Sigmoid colon (tissue), 7 donors: ENCODE data around the gene ACVR1. TPM values are rescaled to one million over a fixed set of nuclear protein-coding genes. Genes with fewer than 3 reads are reported as not detected.
A peak's percentile ranks its signal among the peaks of the same experiment; 100 is the strongest.

Experiments
- DNase-seq: peaks from one replicate; pipeline ENCODE4 v3.0.0-alpha.2; 2019
- H3K27ac ChIP-seq, 4 donors: fragments of 200-600 bp; sonication (generic); one replicate each; pipeline ENCODE4 v1.5.1; 2016 to 2019; ENCODE audit warnings: mild to moderate bottlenecking in 1 of 4
- H3K27me3 ChIP-seq, 3 donors: fragments of 200-600 bp; sonication (generic); one replicate each; pipeline ENCODE4 v1.5.1; 2019; ENCODE audit warnings: mild to moderate bottlenecking in 1 of 3
- H3K36me3 ChIP-seq, 4 donors: fragments of 200-600 bp; sonication (generic); one replicate each; pipeline ENCODE4 v1.5.1; 2016 to 2019
- H3K4me1 ChIP-seq, 4 donors: fragments of 200-600 bp; sonication (generic); one replicate each; pipeline ENCODE4 v1.5.1; 2017 to 2019
- H3K4me3 ChIP-seq, 4 donors: fragments of 200-600 bp; sonication (generic); one replicate each; pipeline ENCODE4 v1.5.1; 2017 to 2019; ENCODE audit warnings: mild to moderate bottlenecking in 2 of 4, moderate library complexity in 1 of 4
- H3K9me3 ChIP-seq, 4 donors: fragments of 200-600 bp in 3 of 4; sonication (generic) in 3 of 4; one replicate each; pipeline versions ENCODE4 v1.5.1 to v1.6.1; 2013 to 2019
- EP300 ChIP-seq, 4 donors: sonication (generic); formaldehyde crosslinking; IDR thresholded peaks; one replicate each; pipeline ENCODE4 v1.6.1; 2017; ENCODE audit warnings: antibody characterized with exemption in 4 of 4
- POLR2A ChIP-seq, 2 donors: fragments of 450-650 bp; IDR thresholded peaks; one replicate each; pipeline ENCODE4 v1.6.1; 2016; ENCODE audit warnings: antibody characterized with exemption in 2 of 2, mild to moderate bottlenecking in 2 of 2, moderate library complexity in 2 of 2
- POLR2AphosphoS5 ChIP-seq, 4 donors: sonication (generic); formaldehyde crosslinking; IDR thresholded peaks; one replicate each; pipeline ENCODE4 v1.6.1; 2017; ENCODE audit warnings: antibody characterized with exemption in 4 of 4
- WGBS, 2 donors: extraction: QIAGEN DNeasy Blood & Tissue Kit; methylation state at CpG; one replicate each; pipeline ENCODE4 v1.1.7; 2013; 5-methylcytosine and 5-hydroxymethylcytosine counted together
- intact Hi-C: fragments of 100-400 bp; cut with DNase I; formaldehyde crosslinking; loops from one replicate; pipeline ENCODE4 v1.15.1; 2023
- polyA plus RNA-seq, 3 donors: library from polyadenylated mRNA; stranded (reverse); fragments of 200-250 nt; gene quantifications; one replicate each; pipeline ENCODE4 v1.2.3, GENCODE V29; 2013
- total RNA-seq, 4 donors: library from RNA; depleted of rRNA; stranded (reverse); fragments of >200 nt; gene quantifications; one replicate each; pipeline ENCODE4 v1.1.0, GENCODE V29; 2016
- TF ChIP-seq, protein P1 (sequence below), 4 experiments: fragments of 450-650 bp in 3 of 4; fragments of 200-600 bp in 1 of 4; IDR thresholded peaks; one replicate each; pipeline ENCODE4 v1.5.1; 2016 to 2019; ENCODE audit warnings: antibody characterized with exemption in 4 of 4, mild to moderate bottlenecking in 3 of 4, moderate library complexity in 2 of 4
- donor health status: healthy with polysubstance abuse.
- donor health status: Bipolar disorder and iron deficiency.
- donor health status: healthy.

ACVR1 gene
- total RNA-seq (10 to 100 TPM; 20.0 to 36.0 (median 21.9) TPM), polyA plus RNA-seq (1 to 10 TPM; 2.3 to 9.8 (median 4.8) TPM)

GRCh38 chr2:157876066-157876785 is at the start of gene ACVR1:
TSS of gene ACVR1 (minus strand) at chr2:157876330. CDS start at chr2:157799493, 76,837 bp downstream.
- peak within 1 kb of the TSS; percentile 86 to 90 (median 89) for H3K4me3 ChIP-seq
- WGBS, 2 donors: 1% methylated on average over 85 of the region's 85 CpGs
- DNase-seq: peak; percentile 98
- intact Hi-C loops: loop anchor here (2.0 to 10.0 kb wide), 3 partner anchors 37 to 1409 kb away; partner anchors contain the start of gene WDSUB1
- peaks cover 0 to 44% (median 28%) of the 10 kb centered on the region in 4 donors for H3K4me1 ChIP-seq
- H3K36me3 ChIP-seq: no peaks in the 10 kb centered on the region
- H3K27ac ChIP-seq: peak within 1 kb of the TSS; percentile 94 to 97 (median 96)
- H3K27me3 ChIP-seq: no peaks in the 10 kb centered on the region
- TF ChIP-seq POLR2A (IDR thresholded peaks at IDR 0.05) (peak in 1 of 2 donors; percentile 35), POLR2AphosphoS5 (IDR thresholded peaks at IDR 0.05) (peak; percentile 80 to 92 (median 84)), EP300 (IDR thresholded peaks at IDR 0.05) (no peak)
- H3K9me3 ChIP-seq: no peaks in the 10 kb centered on the region

DNA sequence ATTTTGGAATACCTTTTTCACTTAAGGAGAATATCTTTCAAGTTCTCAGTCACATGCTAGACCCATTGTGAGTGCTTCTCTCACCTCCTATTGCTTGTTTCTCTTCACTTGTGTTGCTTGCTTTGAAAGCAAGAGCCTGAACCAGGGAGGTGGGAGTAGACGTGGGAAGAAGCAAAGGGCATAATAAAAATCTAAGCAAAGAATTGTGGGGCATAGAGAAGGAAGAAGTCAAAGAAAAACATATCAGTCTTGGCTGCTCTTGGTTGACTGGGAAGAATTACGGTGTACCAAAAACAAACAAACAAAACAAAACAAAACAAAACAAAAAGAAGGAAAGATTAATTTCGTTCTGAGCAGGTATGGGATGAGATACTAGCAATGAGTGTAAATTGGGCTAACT is 48.9 kb upstream of the ACVR1 start:
- TF ChIP-seq EP300 (IDR thresholded peaks at IDR 0.05): no peak
- no peak for TF ChIP-seq POLR2A (IDR thresholded peaks at IDR 0.05)
- Histone ChIP-seq H3K27ac (no peak overlapping the region), H3K36me3 (no peaks in the 10 kb centered on the region), H3K4me3 (no peak overlapping the region), H3K9me3 (peaks cover 0 to 4% (median 0%) of the 10 kb centered on the region in 4 donors), H3K27me3 (no peaks in the 10 kb centered on the region), H3K4me1 (no peaks in the 10 kb centered on the region)
- intact Hi-C loops: no loop called here
- no peak for DNase-seq
- 82 to 89% methylated on average over 3 of the region's 3 CpGs for WGBS, 2 donors

- no peak for DNase-seq
- Histone ChIP-seq H3K4me3 (no peak overlapping the region), H3K36me3 (no peaks in the 10 kb centered on the region), H3K27me3 (no peaks in the 10 kb centered on the region), H3K4me1 (no peaks in the 10 kb centered on the region), H3K27ac (no peak overlapping the region), H3K9me3 (no peaks in the 10 kb centered on the region)
- intact Hi-C loops: no loop called here
- TF ChIP-seq, protein P1, sequence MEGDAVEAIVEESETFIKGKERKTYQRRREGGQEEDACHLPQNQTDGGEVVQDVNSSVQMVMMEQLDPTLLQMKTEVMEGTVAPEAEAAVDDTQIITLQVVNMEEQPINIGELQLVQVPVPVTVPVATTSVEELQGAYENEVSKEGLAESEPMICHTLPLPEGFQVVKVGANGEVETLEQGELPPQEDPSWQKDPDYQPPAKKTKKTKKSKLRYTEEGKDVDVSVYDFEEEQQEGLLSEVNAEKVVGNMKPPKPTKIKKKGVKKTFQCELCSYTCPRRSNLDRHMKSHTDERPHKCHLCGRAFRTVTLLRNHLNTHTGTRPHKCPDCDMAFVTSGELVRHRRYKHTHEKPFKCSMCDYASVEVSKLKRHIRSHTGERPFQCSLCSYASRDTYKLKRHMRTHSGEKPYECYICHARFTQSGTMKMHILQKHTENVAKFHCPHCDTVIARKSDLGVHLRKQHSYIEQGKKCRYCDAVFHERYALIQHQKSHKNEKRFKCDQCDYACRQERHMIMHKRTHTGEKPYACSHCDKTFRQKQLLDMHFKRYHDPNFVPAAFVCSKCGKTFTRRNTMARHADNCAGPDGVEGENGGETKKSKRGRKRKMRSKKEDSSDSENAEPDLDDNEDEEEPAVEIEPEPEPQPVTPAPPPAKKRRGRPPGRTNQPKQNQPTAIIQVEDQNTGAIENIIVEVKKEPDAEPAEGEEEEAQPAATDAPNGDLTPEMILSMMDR (IDR thresholded peaks at IDR 0.05): no peak
- TF ChIP-seq POLR2AphosphoS5 (IDR thresholded peaks at IDR 0.05): no peak
- TF ChIP-seq EP300 (IDR thresholded peaks at IDR 0.05): no peak
- no peak for TF ChIP-seq POLR2A (IDR thresholded peaks at IDR 0.05)
- WGBS, 2 donors: 69 to 70% methylated on average over 5 of the region's 5 CpGs
These were observed 47.6 kb upstream of the ACVR1 start for GRCh38 chr2:157923598-157924217.

DNA sequence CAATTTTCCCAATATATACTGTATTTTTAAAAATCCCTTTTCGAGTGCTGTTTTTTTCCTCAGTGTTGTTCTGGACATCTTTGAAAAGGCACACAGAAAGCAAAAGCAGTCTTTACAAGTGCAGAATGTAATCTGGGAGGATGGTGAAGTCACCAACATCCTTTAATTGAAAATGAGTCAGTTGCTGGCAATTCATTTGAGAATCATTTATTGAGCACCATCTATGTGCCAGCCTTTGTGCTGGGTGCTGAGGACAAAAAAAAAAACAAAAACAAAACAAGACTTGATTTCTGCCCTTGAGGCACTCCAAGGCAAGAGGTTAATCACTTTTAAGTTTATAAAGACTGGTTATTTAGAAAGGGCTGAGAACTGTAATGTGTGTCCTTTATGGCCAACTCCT is 46.7 kb upstream of the ACVR1 start:
- H3K36me3 ChIP-seq: no peaks in the 10 kb centered on the region
- no peaks in the 10 kb centered on the region for H3K4me1 ChIP-seq
- TF ChIP-seq, protein P1 (IDR thresholded peaks at IDR 0.05): no peak
- TF ChIP-seq POLR2A (IDR thresholded peaks at IDR 0.05): no peak
- no peak for TF ChIP-seq POLR2AphosphoS5 (IDR thresholded peaks at IDR 0.05)
- TF ChIP-seq EP300 (IDR thresholded peaks at IDR 0.05): no peak
- H3K9me3 ChIP-seq: peaks cover 0 to under 1% (median 0%) of the 10 kb centered on the region in 4 donors
- no peak overlapping the region for H3K4me3 ChIP-seq
- H3K27ac ChIP-seq: no peak overlapping the region
- H3K27me3 ChIP-seq: no peaks in the 10 kb centered on the region
- DNase-seq: no peak
- intact Hi-C loops: no loop called here
- 87 to 94% methylated on average over 1 of the region's 1 CpG for WGBS, 2 donors

DNA sequence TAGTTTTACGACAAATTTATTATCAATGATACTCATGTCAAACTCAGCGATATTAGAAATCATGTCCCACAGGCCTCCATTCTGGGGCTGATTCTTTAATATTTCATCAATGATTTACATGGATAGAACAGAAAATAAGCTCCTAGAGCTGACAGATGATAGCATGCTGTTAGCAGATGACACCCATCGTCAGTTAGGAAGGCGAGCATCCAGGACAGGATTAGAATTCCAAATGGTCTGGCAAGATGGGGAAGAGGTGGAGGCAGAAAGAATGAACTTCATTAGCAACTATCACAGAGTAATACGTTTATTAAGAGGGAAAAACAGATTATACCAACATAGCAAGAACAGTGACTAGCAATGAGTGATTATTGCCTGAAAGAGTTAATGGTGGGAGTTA is 46.2 kb upstream of the ACVR1 start:
- Histone ChIP-seq H3K4me1 (no peaks in the 10 kb centered on the region), H3K9me3 (peaks cover 0 to 2% (median 0%) of the 10 kb centered on the region in 4 donors), H3K27me3 (no peaks in the 10 kb centered on the region), H3K4me3 (no peak overlapping the region), H3K27ac (no peak overlapping the region), H3K36me3 (no peaks in the 10 kb centered on the region)
- 88% methylated on average over 5 of the region's 5 CpGs for WGBS, 2 donors
- intact Hi-C loops: no loop called here
- DNase-seq: no peak
- TF ChIP-seq EP300 (IDR thresholded peaks at IDR 0.05): no peak
- TF ChIP-seq POLR2AphosphoS5 (IDR thresholded peaks at IDR 0.05): no peak
- TF ChIP-seq POLR2A (IDR thresholded peaks at IDR 0.05): no peak
- TF ChIP-seq, protein P1 (IDR thresholded peaks at IDR 0.05): no peak
